ENCODE results near the gene CUL7. TPM values are rescaled to one million over a fixed set of nuclear protein-coding genes. Genes with fewer than 3 reads are reported as not detected.

CUL7 gene
- total and polyA plus RNA-seq, 2 of the 8 experiments (the other 6 are each of a cell fraction or from before 2014, with no cell fraction given), result 10.8 to 15.0 TPM

GRCh38 chr6:43082806-43083655 is 29.4 kb upstream of the CUL7 start:
- H3K79me1 ChIP-seq (ENCODE audit: low read depth, low read length), result peaks cover 28% of the 10 kb centered on the region
- H3K4me1 ChIP-seq (replicated peaks in 1 of 4; ENCODE audit: control insufficient read depth in 3 of 4, insufficient read depth in 4 of 4, low read length in 3 of 4), result peaks cover 3 to 14% (median 6%) of the 10 kb centered on the region in 4 experiments; a peak in 6 of 7 replicates
- H3K23me2 ChIP-seq (ENCODE audit: low read depth, low read length), result no peaks in the 10 kb centered on the region; the same call in 1 of the 2 replicates
- no peaks in the 10 kb centered on the region for H3K36me3 ChIP-seq (ENCODE audit: control insufficient read depth in 2 of 4, insufficient read depth in 4 of 4, low read length in 3 of 4)
- H2BK15ac ChIP-seq (ENCODE audit: low read length), result no peak overlapping the region
- H3K27ac ChIP-seq (ENCODE audit: low read depth, low read length), result no peak overlapping the region
- H3K56ac ChIP-seq (replicated peaks; ENCODE audit: insufficient read length, low read depth, low read length), result no peak overlapping the region
- H3K27me3 ChIP-seq (replicated peaks in 1 of 4; ENCODE audit: control insufficient read depth in 3 of 4, extremely low read depth in 1 of 4, insufficient read depth in 3 of 4, low read length in 3 of 4), result no peaks in the 10 kb centered on the region
- H2BK120ac ChIP-seq (replicated peaks; ENCODE audit: low read depth, low read length), result no peak overlapping the region
- 86% methylated on average over 13 of the region's 13 CpGs; no CpG with 5 or more reads in 1 of the 2 experiments for WGBS, 2 experiments (ENCODE audit: extremely low coverage in 1 of 2, insufficient coverage in 1 of 2, insufficient read length in 1 of 2, insufficient replicate concordance in 2 of 2, low coverage in 1 of 2, low lambda C conversion rate in 2 of 2, missing lambda C conversion rate in 1 of 2)
- H3K18ac ChIP-seq (ENCODE audit: extremely low read depth, low read length), result no peak overlapping the region
- H2AK5ac ChIP-seq (ENCODE audit: low read depth, low read length), result peak overlapping the region; percentile 44; the same call in 1 of the 2 replicates
- H2AFZ ChIP-seq (ENCODE audit: low read length), result no peak overlapping the region
- H3K4ac ChIP-seq (replicated peaks; ENCODE audit: insufficient read length, low read depth, low read length), result no peak overlapping the region
- DNase-seq (ENCODE audit: low read depth in 1 of 2, low spot score in 2 of 2) (no peak), FAIRE-seq (no peak)
- H3K9ac ChIP-seq (replicated peaks in 1 of 4; ENCODE audit: extremely low read depth in 1 of 4, low read depth in 3 of 4, low read length in 3 of 4), result peak overlapping the region in 1 of 4 experiments; percentile 10; a peak in 1 of 7 replicates
- H4K91ac ChIP-seq (replicated peaks; ENCODE audit: insufficient read length, low read length), result no peak overlapping the region
- CTCF ChIA-PET (ENCODE audit: partially characterized antibody), result interaction anchor here (0.6 to 2.4 kb wide), 12 partner anchors 9 to 184 kb away, joined by 3 to 11 read pairs (median 4); no protein-coding TSS in a partner anchor
- H4K5ac ChIP-seq (ENCODE audit: insufficient read length, low read depth, low read length), result no peak overlapping the region
- no peaks in the 10 kb centered on the region for H3K9me3 ChIP-seq (ENCODE audit: insufficient read depth in 2 of 2, low read depth in 1 of 2, low read length in 1 of 2)
- no peak overlapping the region for H2BK20ac ChIP-seq (ENCODE audit: low read length)
- no peak overlapping the region for H3K23ac ChIP-seq (ENCODE audit: insufficient read length)
- H4K20me1 ChIP-seq (replicated peaks in 1 of 2; ENCODE audit: control insufficient read depth in 1 of 2, insufficient read depth in 2 of 2, low read length in 2 of 2), result peaks cover 15 to 16% of the 10 kb centered on the region in 2 experiments
- no peak overlapping the region for H3K14ac ChIP-seq (ENCODE audit: insufficient read length)
- H2BK5ac ChIP-seq (ENCODE audit: low read depth, low read length), result no peak overlapping the region
- peaks cover 18 to 92% of the 10 kb centered on the region in 2 experiments for H3K79me2 ChIP-seq (ENCODE audit: control insufficient read depth in 1 of 2, insufficient read depth in 2 of 2, low read length in 2 of 2)
- H3K4me2 ChIP-seq (ENCODE audit: insufficient read depth in 1 of 2, low read depth in 2 of 2, low read length in 2 of 2), result no peak overlapping the region
- POLR2A ChIA-PET (ENCODE audit: partially characterized antibody), result interaction anchor here (0.5 to 2.1 kb wide), 8 partner anchors 11 to 66 kb away, joined by 3 to 10 read pairs (median 3); partner anchors contain the start of genes CUL7, KLC4 and MRPL2
- no peak overlapping the region for H4K8ac ChIP-seq (ENCODE audit: extremely low read depth, insufficient read depth, low read length)
- no peak overlapping the region for H2BK12ac ChIP-seq (ENCODE audit: low read depth, low read length)
- no peak overlapping the region for H3K4me3 ChIP-seq (ENCODE audit: extremely low read depth in 1 of 4, insufficient read depth in 2 of 4, low read depth in 3 of 4, low read length in 4 of 4)
- TF ChIP-seq SP1 (IDR thresholded peaks at IDR 0.05; ENCODE audit: low read depth, low read length) (no peak), SIRT6 (IDR thresholded peaks at IDR 0.05; ENCODE audit: low read length) (no peak), TBP (IDR thresholded peaks at IDR 0.05; ENCODE audit: low read depth, low read length) (no peak), POU5F1 (IDR thresholded peaks at IDR 0.05; ENCODE audit: low read depth, low read length) (no peak), CEBPB (IDR thresholded peaks at IDR 0.05; ENCODE audit: low read depth, low read length) (no peak), RNF2 (IDR thresholded peaks at IDR 0.05; ENCODE audit: borderline replicate concordance, low read depth, low read length, missing control alignments, poor library complexity, severe bottlenecking) (no peak), SIX5 (IDR thresholded peaks at IDR 0.05; ENCODE audit: low read depth, low read length) (no peak), TAF1 (IDR thresholded peaks at IDR 0.05; ENCODE audit: low read depth, low read length) (no peak), TCF12 (IDR thresholded peaks at IDR 0.05; ENCODE audit: low read depth, low read length) (no peak), MAFK (IDR thresholded peaks at IDR 0.05; ENCODE audit: low read depth, low read length) (no peak), POLR2AphosphoS5 (IDR thresholded peaks at IDR 0.05; ENCODE audit: low read depth, low read length) (no peak), CBX8 (IDR thresholded peaks at IDR 0.05; ENCODE audit: borderline replicate concordance, low read depth, low read length) (no peak), RXRA (IDR thresholded peaks at IDR 0.05; ENCODE audit: insufficient read depth, low read depth, low read length) (no peak)
